Body of pancreas (tissue), 4 donors: ENCODE results near the gene BABAM2. TPM values are rescaled to one million over a fixed set of nuclear protein-coding genes. Genes with fewer than 3 reads are reported as not detected.

Experiments
- ATAC-seq: fragments of 150-250 bp; one replicate; pipeline ENCODE4 v1.9.1; 2016
- DNase-seq, 4 donors: peaks; one replicate each; pipeline ENCODE4 v3.0.0-alpha.2; 2019
- H3K27ac ChIP-seq, 4 donors: fragments of 200-600 bp; sonication (generic); 1 replicate in 3 of 4; 2 replicates in 1 of 4; pipeline versions ENCODE4 v1.5.1 to v1.6.1; 2016 to 2019; ENCODE audit warnings: mild to moderate bottlenecking in 1 of 4, mixed read lengths in 1 of 4, moderate library complexity in 1 of 4
- H3K27me3 ChIP-seq, 2 donors: fragments of 200-600 bp; sonication (generic); one replicate each; pipeline ENCODE4 v1.6.0; 2016; ENCODE audit warnings: mild to moderate bottlenecking in 1 of 2
- H3K36me3 ChIP-seq, 2 donors: fragments of 200-600 bp; sonication (generic); replicated peaks in 1 of 2; 2 replicates each; pipeline ENCODE4 v1.5.1; 2016; ENCODE audit warnings: low read depth in 2 of 2; ENCODE audit not compliant: insufficient read depth in 1 of 2
- H3K4me1 ChIP-seq: fragments of 200-600 bp; sonication (generic); one replicate; pipeline ENCODE4 v1.6.0; 2016
- H3K4me3 ChIP-seq, 2 donors: fragments of 200-600 bp; sonication (generic); 1 replicate in 1 of 2; 2 replicates in 1 of 2; pipeline ENCODE4 v1.5.1; 2016 to 2019
- H3K9me3 ChIP-seq, 3 donors: fragments of 200-600 bp; sonication (generic); 1 replicate in 2 of 3; 2 replicates in 1 of 3; pipeline ENCODE4 v1.5.1; 2016
- POLR2A ChIP-seq, 3 donors: fragments of 450-650 bp; IDR thresholded peaks; one replicate each; pipeline ENCODE4 v1.6.1; 2016; ENCODE audit warnings: antibody characterized with exemption in 3 of 3, mild to moderate bottlenecking in 2 of 3
- WGBS, 2 donors: methylation state at CpG; one replicate each; pipeline ENCODE4 v1.1.5; 2017; 5-methylcytosine and 5-hydroxymethylcytosine counted together
- intact Hi-C: fragments of 100-400 bp; cut with DNase I; formaldehyde crosslinking; loops from one replicate; pipeline ENCODE4 v1.15.1; 2023
- total RNA-seq, 2 donors: library from RNA; depleted of rRNA; stranded (reverse); fragments of >200 nt; gene quantifications; one replicate each; pipeline ENCODE4 v1.1.0, GENCODE V29; 2016
- TF ChIP-seq, protein P1 (sequence below), 7 experiments: fragments of 450-650 bp in 4 of 7; fragments of 200-600 bp in 3 of 7; sonication (generic) in 3 of 7; IDR thresholded peaks; one replicate each; pipeline ENCODE4 v1.5.1; 2016 to 2019; ENCODE audit warnings: antibody characterized with exemption in 7 of 7

The BABAM2 gene
- total RNA-seq, 2 donors from 2014 or later, result 20.5 to 22.4 TPM

GRCh38 chr2:27897717-27898116, 7.2 kb downstream of the BABAM2 start:
- intact Hi-C loops, result no loop called here
- H3K36me3 ChIP-seq, result peaks cover 0 to 2% of the 10 kb centered on the region in 2 donors
- no peaks in the 10 kb centered on the region for H3K4me1 ChIP-seq
- H3K27ac ChIP-seq, result no peak overlapping the region
- H3K4me3 ChIP-seq, result no peak overlapping the region
- ATAC-seq (no peak), DNase-seq (no peak)
- no peaks in the 10 kb centered on the region for H3K27me3 ChIP-seq
- no peaks in the 10 kb centered on the region for H3K9me3 ChIP-seq
- no peak for TF ChIP-seq POLR2A (IDR thresholded peaks at IDR 0.05)
- TF ChIP-seq, protein P1, sequence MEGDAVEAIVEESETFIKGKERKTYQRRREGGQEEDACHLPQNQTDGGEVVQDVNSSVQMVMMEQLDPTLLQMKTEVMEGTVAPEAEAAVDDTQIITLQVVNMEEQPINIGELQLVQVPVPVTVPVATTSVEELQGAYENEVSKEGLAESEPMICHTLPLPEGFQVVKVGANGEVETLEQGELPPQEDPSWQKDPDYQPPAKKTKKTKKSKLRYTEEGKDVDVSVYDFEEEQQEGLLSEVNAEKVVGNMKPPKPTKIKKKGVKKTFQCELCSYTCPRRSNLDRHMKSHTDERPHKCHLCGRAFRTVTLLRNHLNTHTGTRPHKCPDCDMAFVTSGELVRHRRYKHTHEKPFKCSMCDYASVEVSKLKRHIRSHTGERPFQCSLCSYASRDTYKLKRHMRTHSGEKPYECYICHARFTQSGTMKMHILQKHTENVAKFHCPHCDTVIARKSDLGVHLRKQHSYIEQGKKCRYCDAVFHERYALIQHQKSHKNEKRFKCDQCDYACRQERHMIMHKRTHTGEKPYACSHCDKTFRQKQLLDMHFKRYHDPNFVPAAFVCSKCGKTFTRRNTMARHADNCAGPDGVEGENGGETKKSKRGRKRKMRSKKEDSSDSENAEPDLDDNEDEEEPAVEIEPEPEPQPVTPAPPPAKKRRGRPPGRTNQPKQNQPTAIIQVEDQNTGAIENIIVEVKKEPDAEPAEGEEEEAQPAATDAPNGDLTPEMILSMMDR (IDR thresholded peaks at IDR 0.05), result no peak

DNA sequence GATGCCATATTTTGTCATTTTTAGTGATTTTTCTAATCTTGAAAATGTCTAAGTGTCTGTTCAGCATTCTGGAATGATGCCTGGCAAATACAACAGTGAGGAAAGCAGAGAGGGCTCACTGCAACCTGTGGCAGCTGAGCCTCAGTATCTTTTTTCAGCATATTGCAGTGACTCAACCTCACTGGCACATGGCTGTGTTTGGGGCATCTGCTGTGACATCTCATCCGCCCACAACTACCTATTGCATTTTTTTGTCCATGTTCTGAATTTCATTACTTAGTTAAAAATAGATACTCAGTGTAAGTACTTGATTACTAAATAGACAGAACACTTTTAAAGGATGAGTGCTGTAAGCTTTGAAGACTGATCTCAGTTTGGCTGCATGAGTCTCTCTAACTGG, 10.7 kb downstream of the BABAM2 start:
- intact Hi-C loops, result no loop called here
- Histone ChIP-seq H3K27me3 (no peaks in the 10 kb centered on the region), H3K4me1 (no peaks in the 10 kb centered on the region), H3K27ac (no peak overlapping the region), H3K4me3 (no peak overlapping the region), H3K9me3 (no peaks in the 10 kb centered on the region), H3K36me3 (peaks cover 0 to 2% of the 10 kb centered on the region in 2 donors)
- no peak for TF ChIP-seq POLR2A (IDR thresholded peaks at IDR 0.05)
- TF ChIP-seq, protein P1 (IDR thresholded peaks at IDR 0.05), result no peak
- ATAC-seq (no peak), DNase-seq (no peak)
- 89 to 91% methylated on average over 1 of the region's 1 CpG for WGBS, 2 donors

DNA sequence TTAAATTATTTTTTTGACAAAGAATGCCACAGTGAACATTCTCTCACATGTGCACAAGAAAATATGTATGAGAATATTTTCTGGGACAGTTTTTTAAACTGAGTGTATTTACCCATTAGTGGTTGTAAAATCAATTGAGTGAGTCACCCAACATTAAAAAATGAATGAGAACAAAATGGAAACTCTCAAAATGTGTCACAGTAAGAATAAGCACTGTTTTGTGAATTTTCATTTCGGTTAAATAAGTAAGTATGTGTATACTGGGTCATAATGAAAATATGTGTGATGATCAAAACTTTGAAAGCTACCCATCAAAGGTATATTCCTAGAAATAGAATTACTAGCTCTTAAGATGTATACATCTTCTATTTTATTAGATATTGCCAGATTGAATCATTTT, 11.6 kb downstream of the BABAM2 start:
- no peaks in the 10 kb centered on the region for H3K36me3 ChIP-seq
- ATAC-seq, result no peak
- no peak overlapping the region for H3K4me3 ChIP-seq
- intact Hi-C loops, result no loop called here
- TF ChIP-seq POLR2A (IDR thresholded peaks at IDR 0.05), result no peak
- TF ChIP-seq, protein P1 (IDR thresholded peaks at IDR 0.05), result no peak
- H3K27ac ChIP-seq, result no peak overlapping the region
- no peaks in the 10 kb centered on the region for H3K4me1 ChIP-seq
- whole genome bisulfite sequencing, 2 donors, result 86 to 93% methylated on average over 1 of the region's 1 CpG
- no peak for DNase-seq
- H3K27me3 ChIP-seq, result no peaks in the 10 kb centered on the region
- H3K9me3 ChIP-seq, result no peaks in the 10 kb centered on the region

DNA sequence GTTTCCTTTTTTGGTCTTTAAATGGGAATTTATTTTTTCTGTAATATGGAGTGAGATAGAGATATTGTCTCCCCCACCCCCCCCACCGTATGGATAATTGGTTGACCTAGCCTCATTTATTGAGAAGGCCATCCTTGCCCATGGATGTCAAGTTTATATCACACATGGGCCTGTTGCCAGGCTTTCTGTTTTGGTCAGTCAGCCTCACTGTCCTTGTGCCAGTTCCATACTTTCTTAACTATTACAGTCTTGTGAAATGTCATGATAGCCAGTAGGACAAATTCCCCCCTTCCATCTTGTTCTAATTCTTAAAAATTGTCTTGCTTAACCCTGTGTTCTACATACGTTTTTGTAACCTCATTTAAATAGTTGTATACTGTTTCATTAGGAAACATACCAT, 12.5 kb downstream of the BABAM2 start:
- 59 to 75% methylated on average over 2 of the region's 2 CpGs for WGBS, 2 donors
- DNase-seq (no peak), ATAC-seq (no peak)
- intact Hi-C loops, result no loop called here
- H3K4me1 ChIP-seq, result no peaks in the 10 kb centered on the region
- no peaks in the 10 kb centered on the region for H3K27me3 ChIP-seq
- no peaks in the 10 kb centered on the region for H3K9me3 ChIP-seq
- no peak overlapping the region for H3K27ac ChIP-seq
- H3K4me3 ChIP-seq, result no peak overlapping the region
- TF ChIP-seq POLR2A (IDR thresholded peaks at IDR 0.05), result no peak
- TF ChIP-seq, protein P1 (IDR thresholded peaks at IDR 0.05), result no peak
- no peaks in the 10 kb centered on the region for H3K36me3 ChIP-seq

- Histone ChIP-seq H3K4me1 (no peaks in the 10 kb centered on the region), H3K27ac (no peak overlapping the region), H3K9me3 (no peaks in the 10 kb centered on the region), H3K4me3 (no peak overlapping the region), H3K36me3 (no peaks in the 10 kb centered on the region), H3K27me3 (no peaks in the 10 kb centered on the region)
- intact Hi-C loops, result no loop called here
- 89 to 91% methylated on average over 10 of the region's 10 CpGs for WGBS, 2 donors
- no peak for TF ChIP-seq POLR2A (IDR thresholded peaks at IDR 0.05)
- TF ChIP-seq, protein P1 (IDR thresholded peaks at IDR 0.05), result no peak
- DNase-seq (no peak), ATAC-seq (no peak)
These were observed 13.3 kb downstream of the BABAM2 start for GRCh38 chr2:27903649-27904404.
